GM23338 (cell line): ENCODE data around the gene ADAMTS15. TPM values are rescaled to one million over a fixed set of nuclear protein-coding genes. Genes with fewer than 3 reads are reported as not detected.

Source experiments
- ATAC-seq: fragments of 200-7000 bp; cut with Tn5 transposase; 3 replicates; pipeline ENCODE4 v1.9.1; 2020
- DNase-seq: peaks from one replicate; pipeline ENCODE4 v3.0.0-alpha.2; 2015; ENCODE audit warnings: low spot score
- H2AFZ ChIP-seq: fragments of 200-600 bp; sonication (generic); 2 replicates; pipeline ENCODE4 v1.8.0; 2016; ENCODE audit warnings: antibody characterized with exemption, mild to moderate bottlenecking, moderate library complexity
- H3F3A ChIP-seq: fragments of 200-600 bp; sonication (generic); replicated peaks from 2 replicates; pipeline ENCODE4 v1.8.0; 2017; ENCODE audit warnings: antibody characterized with exemption, mixed run types, low read depth
- H3K27ac ChIP-seq: fragments of 200-600 bp; sonication (generic); 2 replicates; pipeline ENCODE4 v1.6.1; 2016; ENCODE audit warnings: low read depth
- H3K27me3 ChIP-seq: fragments of 200-600 bp; sonication (generic); 2 replicates; pipeline ENCODE4 v1.8.0; 2016; ENCODE audit warnings: mild to moderate bottlenecking, mixed run types, moderate library complexity; ENCODE audit not compliant: insufficient read depth
- H3K36me3 ChIP-seq: fragments of 200-600 bp; sonication (generic); 2 replicates; pipeline ENCODE4 v1.8.0; 2016; ENCODE audit warnings: mild to moderate bottlenecking; ENCODE audit not compliant: insufficient read depth
- H3K4me1 ChIP-seq: fragments of 200-600 bp; sonication (generic); 2 replicates; pipeline ENCODE4 v1.8.0; 2016; ENCODE audit warnings: mild to moderate bottlenecking, moderate library complexity; ENCODE audit not compliant: insufficient read depth
- H3K4me2 ChIP-seq: fragments of 200-600 bp; sonication (generic); 2 replicates; pipeline ENCODE4 v1.7.1; 2017; ENCODE audit warnings: mixed run types
- H3K4me3 ChIP-seq: fragments of 200-600 bp; sonication (generic); 2 replicates; pipeline ENCODE4 v1.6.1; 2016; ENCODE audit warnings: mixed run types
- H3K79me2 ChIP-seq: fragments of 200-600 bp; sonication (generic); replicated peaks from 2 replicates; pipeline ENCODE4 v1.8.0; 2017; ENCODE audit warnings: mild to moderate bottlenecking; ENCODE audit not compliant: insufficient read depth
- H3K9me2 ChIP-seq: fragments of 200-600 bp; sonication (generic); 2 replicates; pipeline ENCODE4 v1.8.0; 2017; ENCODE audit not compliant: insufficient read depth
- H4K20me1 ChIP-seq: fragments of 200-600 bp; sonication (generic); replicated peaks from 2 replicates; pipeline ENCODE4 v1.8.0; 2017; ENCODE audit warnings: mild to moderate bottlenecking; ENCODE audit not compliant: insufficient read depth
- H3K27ac Mint-ChIP-seq: 2 replicates; pipeline ENCODE4 v1.8.0; 2020; ENCODE audit warnings: inconsistent platforms, mild to moderate bottlenecking, moderate library complexity, mixed read lengths
- H3K27me3 Mint-ChIP-seq: 3 replicates; pipeline ENCODE4 v1.8.0; 2022; ENCODE audit warnings: low read depth, mild to moderate bottlenecking, moderate library complexity, mixed read lengths, inconsistent platforms; ENCODE audit not compliant: insufficient read depth, poor library complexity
- H3K36me3 Mint-ChIP-seq: 3 replicates; pipeline ENCODE4 v1.8.0; 2021; ENCODE audit warnings: low read depth, mild to moderate bottlenecking, inconsistent platforms, moderate library complexity, mixed read lengths
- H3K4me1 Mint-ChIP-seq: 3 replicates; pipeline ENCODE4 v1.8.0; 2020; ENCODE audit warnings: mild to moderate bottlenecking, inconsistent platforms, mixed read lengths
- H3K4me3 Mint-ChIP-seq: 3 replicates; pipeline ENCODE4 v1.8.0; 2021; ENCODE audit warnings: moderate library complexity, mild to moderate bottlenecking, inconsistent platforms, mixed read lengths
- H3K9me3 Mint-ChIP-seq: 3 replicates; pipeline ENCODE4 v1.8.0; 2020; ENCODE audit warnings: moderate library complexity, mild to moderate bottlenecking, inconsistent platforms, mixed read lengths
- CREB1 ChIP-seq: fragments of 250-450 bp; sonication (Bioruptor Pico); IDR thresholded peaks from 2 replicates; pipeline ENCODE4 v1.5.0; 2020; ENCODE audit warnings: low read depth, mild to moderate bottlenecking, moderate library complexity
- CTCF ChIP-seq, 2 experiments: fragments of 200-600 bp in 1 of 2; sonication (generic) in 1 of 2; conservative IDR thresholded peaks; 2 replicates each; pipeline versions ENCODE4 v1.5.1 to v1.6.1; 2016 to 2017; ENCODE audit warnings: antibody characterized with exemption in 2 of 2, low read depth in 2 of 2, mild to moderate bottlenecking in 2 of 2, moderate library complexity in 1 of 2
- ETS1 ChIP-seq: IDR thresholded peaks from 2 replicates; pipeline ENCODE4 v1.6.1; 2016; ENCODE audit warnings: antibody characterized with exemption
- EZH2 ChIP-seq: fragments of 200-600 bp; sonication (generic); IDR thresholded peaks from one replicate; pipeline ENCODE4 v1.8.0; 2017; ENCODE audit warnings: antibody characterized with exemption, mild to moderate bottlenecking, low read depth; ENCODE audit not compliant: unreplicated experiment
- EZH2phosphoT487 ChIP-seq: fragments of 200-600 bp; sonication (generic); IDR thresholded peaks from one replicate; pipeline ENCODE4 v1.8.1; 2018; ENCODE audit warnings: antibody characterized with exemption; ENCODE audit not compliant: unreplicated experiment
- JUNB ChIP-seq: IDR thresholded peaks from one replicate; pipeline ENCODE4 v1.6.1; 2016; ENCODE audit warnings: antibody characterized with exemption; ENCODE audit not compliant: unreplicated experiment
- NANOG ChIP-seq: IDR thresholded peaks from 2 replicates; pipeline ENCODE4 v1.6.1; 2016; ENCODE audit warnings: antibody characterized with exemption, borderline replicate concordance
- POLR2AphosphoS5 ChIP-seq: IDR thresholded peaks from 2 replicates; pipeline ENCODE4 v1.6.1; 2016; ENCODE audit warnings: antibody characterized with exemption, low read depth
- REST ChIP-seq: IDR thresholded peaks from one replicate; pipeline ENCODE4 v1.6.1; 2018; ENCODE audit warnings: antibody characterized with exemption; ENCODE audit not compliant: unreplicated experiment
- STAT1 ChIP-seq: IDR thresholded peaks from one replicate; pipeline ENCODE4 v1.6.1; 2016; ENCODE audit warnings: antibody characterized with exemption; ENCODE audit not compliant: unreplicated experiment
- ZNF114 ChIP-seq: fragments of 250-450 bp; sonication (Bioruptor Pico); IDR thresholded peaks from 2 replicates; pipeline ENCODE4 v1.5.0; 2020; ENCODE audit warnings: mild to moderate bottlenecking, moderate library complexity
- ZNF331 ChIP-seq: fragments of 250-450 bp; sonication (Bioruptor Pico); IDR thresholded peaks from 2 replicates; pipeline ENCODE4 v1.5.0; 2020; ENCODE audit warnings: low read depth, mild to moderate bottlenecking, moderate library complexity
- ZNF462 ChIP-seq: fragments of 250-450 bp; sonication (Bioruptor Pico); IDR thresholded peaks from 2 replicates; pipeline ENCODE4 v1.5.0; 2020; ENCODE audit warnings: mild to moderate bottlenecking, moderate library complexity
- polyA plus RNA-seq: library from polyadenylated mRNA; unstranded; fragments of >200 nt; fragmentation: Nextera tagmentation; extraction: Ambion mirVana; gene quantifications from 2 replicates; pipeline ENCODE4 v1.2.1, GENCODE V29; 2016
- total RNA-seq: library from RNA; depleted of rRNA; stranded (reverse); fragments of >200 nt; shearing (Covaris generic); gene quantifications from 2 replicates; pipeline ENCODE4 v1.2.3, GENCODE V29; 2014

Gene ADAMTS15
- total and polyA plus RNA-seq, 2 experiments from 2014 or later: 0.42 to 5.6 TPM

GRCh38 chr11:130402570-130402969, 45.9 kb upstream of the ADAMTS15 start:
- Mint-ChIP-seq H3K27ac (peak overlapping the region; percentile 86; the same call in 1 of the 2 replicates), H3K4me1 (peaks cover 68% of the 10 kb centered on the region)
- peak overlapping the region; percentile 96 for H3K27ac ChIP-seq

More at GRCh38 chr11:130402570-130402969, 45.9 kb upstream of the ADAMTS15 start:
- Histone ChIP-seq H3K4me3 (no peak overlapping the region), H3K4me1 (peaks cover 28% of the 10 kb centered on the region), H4K20me1 (no peaks in the 10 kb centered on the region), H3K9me2 (no peaks in the 10 kb centered on the region), H3K4me2 (peak overlapping the region; percentile 61; the same call in 1 of the 2 replicates), H2AFZ (no peak overlapping the region), H3K36me3 (no peaks in the 10 kb centered on the region), H3K79me2 (no peaks in the 10 kb centered on the region), H3F3A (peaks cover 5% of the 10 kb centered on the region; the same call in 1 of the 2 replicates), H3K27me3 (no peaks in the 10 kb centered on the region)
- H3K36me3 Mint-ChIP-seq: peaks cover 25% of the 10 kb centered on the region
- DNase-seq (no peak), ATAC-seq (no peak)
- H3K9me3 Mint-ChIP-seq: no peaks in the 10 kb centered on the region; the same call in 2 of the 3 replicates
- no peak overlapping the region; the same call in 2 of the 3 replicates for H3K4me3 Mint-ChIP-seq
- TF ChIP-seq EZH2 (no peak), CTCF (conservative IDR thresholded peaks at IDR 0.05; ENCODE audit: low read depth in 2 of 2) (no peak), STAT1 (no peak), CREB1 (no peak), ZNF462 (no peak), ETS1 (no peak), POLR2AphosphoS5 (no peak), REST (no peak), JUNB (no peak), ZNF114 (CRISPR knock-in tag) (no peak), EZH2phosphoT487 (no peak), ZNF331 (CRISPR knock-in tag) (no peak), NANOG (no peak)
- H3K27me3 Mint-ChIP-seq: peaks cover 15% of the 10 kb centered on the region
